ENCODE results near the gene EFCC1. TPM values are rescaled to one million over a fixed set of nuclear protein-coding genes. Genes with fewer than 3 reads are reported as not detected.
A peak's percentile ranks its signal among the peaks of the same experiment; 100 is the strongest.

The EFCC1 gene
- total RNA-seq, 1 donor from 2014 or later = not detected

DNA sequence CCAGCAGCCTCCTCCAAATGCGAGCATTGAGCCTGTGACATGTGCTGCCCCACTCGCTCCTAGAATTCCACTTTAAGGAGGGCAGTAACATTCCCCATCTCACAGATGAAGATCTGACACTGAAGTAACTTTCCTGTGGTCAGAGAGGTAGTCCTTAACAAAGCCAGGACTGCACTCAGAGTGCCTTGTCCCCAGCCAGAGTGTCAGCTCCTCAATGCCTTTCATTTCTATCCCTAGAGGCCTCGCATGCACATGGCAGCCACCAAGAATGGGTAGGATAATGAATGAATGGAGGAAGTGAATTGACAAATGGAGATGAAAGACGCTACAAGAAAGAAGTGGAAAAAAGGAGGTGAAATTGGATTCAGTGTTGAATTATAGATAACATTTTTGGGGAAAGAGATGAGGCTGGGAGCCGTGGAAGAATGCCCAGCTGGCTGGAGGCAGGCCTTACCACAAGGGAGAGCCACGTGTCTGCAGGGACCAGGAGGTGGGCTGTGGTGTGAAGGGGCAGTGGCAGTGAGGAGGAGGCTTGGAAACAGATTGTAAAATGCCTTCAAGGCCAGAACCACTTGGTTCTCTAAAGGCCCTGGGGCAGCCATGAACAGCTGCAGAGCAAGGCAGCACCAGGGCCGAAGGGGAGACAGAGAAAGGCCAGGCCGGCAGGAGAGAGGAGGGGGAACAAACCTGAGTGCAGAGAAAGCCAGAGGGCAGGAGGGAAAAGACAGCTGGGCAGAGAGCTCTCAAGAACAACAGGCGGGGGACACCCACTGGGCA is 17.6 kb upstream of the EFCC1 start:
- no peak for DNase-seq
- no peaks in the 10 kb centered on the region for H3K36me3 Mint-ChIP-seq (ENCODE audit: unreplicated experiment)
- TF ChIP-seq, protein P1, sequence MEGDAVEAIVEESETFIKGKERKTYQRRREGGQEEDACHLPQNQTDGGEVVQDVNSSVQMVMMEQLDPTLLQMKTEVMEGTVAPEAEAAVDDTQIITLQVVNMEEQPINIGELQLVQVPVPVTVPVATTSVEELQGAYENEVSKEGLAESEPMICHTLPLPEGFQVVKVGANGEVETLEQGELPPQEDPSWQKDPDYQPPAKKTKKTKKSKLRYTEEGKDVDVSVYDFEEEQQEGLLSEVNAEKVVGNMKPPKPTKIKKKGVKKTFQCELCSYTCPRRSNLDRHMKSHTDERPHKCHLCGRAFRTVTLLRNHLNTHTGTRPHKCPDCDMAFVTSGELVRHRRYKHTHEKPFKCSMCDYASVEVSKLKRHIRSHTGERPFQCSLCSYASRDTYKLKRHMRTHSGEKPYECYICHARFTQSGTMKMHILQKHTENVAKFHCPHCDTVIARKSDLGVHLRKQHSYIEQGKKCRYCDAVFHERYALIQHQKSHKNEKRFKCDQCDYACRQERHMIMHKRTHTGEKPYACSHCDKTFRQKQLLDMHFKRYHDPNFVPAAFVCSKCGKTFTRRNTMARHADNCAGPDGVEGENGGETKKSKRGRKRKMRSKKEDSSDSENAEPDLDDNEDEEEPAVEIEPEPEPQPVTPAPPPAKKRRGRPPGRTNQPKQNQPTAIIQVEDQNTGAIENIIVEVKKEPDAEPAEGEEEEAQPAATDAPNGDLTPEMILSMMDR (IDR thresholded peaks at IDR 0.05; ENCODE audit: partially characterized antibody, unreplicated experiment) = no peak
- H3K27ac Mint-ChIP-seq (ENCODE audit: unreplicated experiment) = no peak overlapping the region
- H3K4me1 Mint-ChIP-seq (ENCODE audit: low read depth, unreplicated experiment) = peaks cover 7% of the 10 kb centered on the region
- no peaks in the 10 kb centered on the region for H3K27me3 Mint-ChIP-seq (ENCODE audit: unreplicated experiment)
- H3K9me3 Mint-ChIP-seq (ENCODE audit: unreplicated experiment) = no peaks in the 10 kb centered on the region
- H3K4me3 Mint-ChIP-seq (ENCODE audit: unreplicated experiment) = peak overlapping the region; percentile 14

- no peaks in the 10 kb centered on the region for H3K27me3 Mint-ChIP-seq (ENCODE audit: unreplicated experiment)
- DNase-seq = no peak
- no peaks in the 10 kb centered on the region for H3K9me3 Mint-ChIP-seq (ENCODE audit: unreplicated experiment)
- no peaks in the 10 kb centered on the region for H3K36me3 Mint-ChIP-seq (ENCODE audit: unreplicated experiment)
- TF ChIP-seq, protein P1 (IDR thresholded peaks at IDR 0.05; ENCODE audit: partially characterized antibody, unreplicated experiment) = no peak
- H3K27ac Mint-ChIP-seq (ENCODE audit: unreplicated experiment) = no peak overlapping the region
- peaks cover 7% of the 10 kb centered on the region for H3K4me1 Mint-ChIP-seq (ENCODE audit: low read depth, unreplicated experiment)
- no peak overlapping the region for H3K4me3 Mint-ChIP-seq (ENCODE audit: unreplicated experiment)
Observed at GRCh38 chr3:128984596-128984995, 16.5 kb upstream of the EFCC1 start.

GRCh38 chr3:128987302-128988100 is 13.6 kb upstream of the EFCC1 start:
- Mint-ChIP-seq H3K27ac (ENCODE audit: unreplicated experiment) (no peak overlapping the region), H3K4me1 (ENCODE audit: low read depth, unreplicated experiment) (peaks cover 9% of the 10 kb centered on the region), H3K4me3 (ENCODE audit: unreplicated experiment) (no peak overlapping the region), H3K9me3 (ENCODE audit: unreplicated experiment) (no peaks in the 10 kb centered on the region), H3K27me3 (ENCODE audit: unreplicated experiment) (no peaks in the 10 kb centered on the region), H3K36me3 (ENCODE audit: unreplicated experiment) (no peaks in the 10 kb centered on the region)
- no peak for DNase-seq
- TF ChIP-seq, protein P1 (IDR thresholded peaks at IDR 0.05; ENCODE audit: partially characterized antibody, unreplicated experiment) = no peak

DNA sequence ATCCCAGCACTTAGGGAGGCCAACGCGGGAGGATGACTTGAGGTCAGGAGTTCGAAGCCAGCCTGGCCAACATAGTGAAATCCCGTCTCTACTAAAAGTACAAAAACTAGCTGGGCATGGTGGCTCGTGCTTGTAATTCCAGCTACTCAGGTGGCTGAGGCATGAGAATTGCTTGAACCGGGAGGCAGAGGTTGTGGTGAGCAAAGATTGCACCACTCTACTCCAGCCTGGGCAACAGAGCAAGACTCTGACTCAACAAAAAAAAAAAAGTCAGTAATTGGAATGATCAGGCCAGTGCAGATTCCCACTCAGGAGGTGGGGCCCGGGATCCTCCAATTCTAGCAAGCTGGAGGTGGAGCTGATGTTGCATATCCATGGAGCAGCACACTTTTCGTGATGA is 12.8 kb upstream of the EFCC1 start:
- Mint-ChIP-seq H3K9me3 (ENCODE audit: unreplicated experiment) (no peaks in the 10 kb centered on the region), H3K27ac (ENCODE audit: unreplicated experiment) (no peak overlapping the region), H3K36me3 (ENCODE audit: unreplicated experiment) (no peaks in the 10 kb centered on the region), H3K4me3 (ENCODE audit: unreplicated experiment) (no peak overlapping the region), H3K4me1 (ENCODE audit: low read depth, unreplicated experiment) (peaks cover 9% of the 10 kb centered on the region), H3K27me3 (ENCODE audit: unreplicated experiment) (peaks cover 3% of the 10 kb centered on the region)
- no peak for DNase-seq
- TF ChIP-seq, protein P1 (IDR thresholded peaks at IDR 0.05; ENCODE audit: partially characterized antibody, unreplicated experiment) = no peak

Measured in glutamatergic neuron (in vitro differentiated cells).